Activated CD4-positive, CD25-positive, alpha-beta regulatory T cell treated with anti-CD3 and anti-CD28 coated beads, Interleukin-2, amount 50 U/mL, for 72 hours (primary cell): ENCODE results near the gene TPI1.
"Not testable (repeated sequence)": the region's sequence is repeated elsewhere in the genome, so short reads cannot be mapped to it uniquely, and the experiment has no call there.

ENCODE experiments used
- DNase-seq: peaks from one replicate; pipeline ENCODE4 v3.0.0; 2021

TPI1 gene

DNA sequence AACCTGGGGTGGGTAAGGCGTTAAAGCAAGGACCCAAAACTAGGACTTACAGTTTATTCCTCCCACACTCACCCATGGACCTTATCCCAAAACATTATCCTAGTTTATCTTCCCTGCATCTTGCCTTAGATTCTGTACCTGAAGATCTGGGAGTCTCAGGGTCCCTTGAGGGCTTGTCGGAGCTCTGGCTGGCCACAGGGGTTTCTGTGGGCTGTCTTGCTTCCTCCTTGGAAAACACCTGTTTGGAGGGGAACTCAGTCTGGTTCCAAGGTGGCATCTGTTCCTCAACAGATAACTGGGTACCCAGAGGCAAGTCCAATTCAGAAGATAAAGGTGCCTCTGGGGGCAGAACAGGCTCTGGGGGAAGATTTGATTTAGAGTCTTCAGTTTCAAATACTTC lies 17.9 kb upstream of the TPI1 start:
- no peak for DNase-seq

DNA sequence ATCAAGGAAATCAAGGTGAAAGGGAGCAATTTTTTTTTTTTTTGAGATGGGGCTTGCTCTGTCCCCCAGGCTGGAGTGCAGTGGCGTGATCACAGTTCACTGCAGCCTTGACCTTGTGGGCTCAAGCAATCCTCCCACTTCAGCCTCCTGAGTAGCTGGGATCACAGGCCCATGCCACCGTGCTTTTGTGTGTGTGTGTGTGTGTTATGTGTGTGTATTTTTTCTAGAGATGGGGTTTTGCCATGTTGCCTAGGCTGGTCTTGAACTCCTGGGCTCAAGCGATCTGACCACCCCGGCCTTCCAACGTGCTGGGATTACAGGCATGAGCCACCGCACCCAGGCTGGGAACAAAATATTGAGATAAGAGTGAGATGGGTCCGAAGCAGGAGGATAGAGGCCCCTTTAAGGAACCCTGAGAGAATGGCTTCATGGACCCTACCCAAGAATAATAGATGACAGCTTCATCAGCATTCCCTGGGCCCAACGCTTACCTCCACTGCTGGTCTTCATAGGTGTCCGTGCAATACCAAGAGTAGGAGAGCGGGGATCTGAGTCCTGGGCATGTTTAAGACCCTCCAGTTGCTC lies 17.3 kb upstream of the TPI1 start:
- no peak for DNase-seq

DNA sequence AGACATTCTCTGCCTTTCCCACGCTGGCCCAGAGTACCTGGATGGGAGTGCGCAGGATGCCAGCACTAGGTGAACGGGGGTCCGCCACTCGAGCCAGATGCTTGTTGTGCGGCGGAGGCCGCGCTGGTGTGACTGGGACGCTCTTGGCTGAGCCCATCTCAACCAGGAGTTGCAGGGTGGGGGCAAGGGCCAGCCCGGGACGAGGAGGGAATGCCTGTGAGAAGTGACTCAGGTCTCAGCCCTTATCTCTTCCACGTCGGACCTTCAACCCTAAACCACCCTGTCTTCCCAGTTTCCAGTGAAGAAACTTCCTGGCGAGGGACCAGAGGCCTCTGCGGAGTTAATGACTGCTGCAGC lies 16.6 kb upstream of the TPI1 start:
- no peak for DNase-seq

DNA sequence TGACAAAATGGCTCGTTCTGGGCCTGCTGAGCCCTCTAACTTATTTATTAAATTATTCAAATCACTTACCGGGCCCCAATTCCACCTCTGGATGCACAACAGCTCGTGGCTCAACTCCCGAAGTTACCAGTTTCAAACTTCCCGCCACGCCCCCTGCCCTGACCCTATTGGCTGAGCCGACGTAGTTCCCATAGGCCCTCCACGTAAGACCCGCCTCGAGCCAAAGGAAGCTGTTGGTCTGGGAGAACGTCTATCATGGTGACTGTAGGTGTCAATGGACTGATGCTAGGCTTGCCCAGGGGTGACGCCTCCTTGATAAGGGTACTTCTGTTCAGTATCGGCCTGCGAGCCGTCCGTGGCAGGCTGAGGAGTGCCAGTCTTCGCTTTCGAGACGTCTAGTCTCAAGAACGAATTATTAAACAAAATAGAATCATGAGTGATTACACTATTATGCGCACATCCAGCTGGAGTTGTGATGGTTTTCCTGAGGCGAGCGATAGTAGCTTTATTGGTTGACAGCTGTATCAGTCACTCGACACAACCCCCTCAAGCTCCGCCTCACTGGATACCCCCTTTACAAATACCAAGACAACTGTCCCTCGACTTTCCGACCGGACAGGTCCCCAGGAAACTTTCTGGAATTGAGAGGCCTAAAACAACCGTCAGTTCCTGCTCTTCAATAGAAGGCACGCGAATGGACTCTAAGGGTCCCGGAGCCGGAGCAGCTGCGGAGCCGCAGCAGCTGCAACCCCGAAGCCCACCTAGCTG lies 16.0 kb upstream of the TPI1 start, which contains the start of gene CDCA3:
CDCA3 (minus strand) TSS at position 134 of the 768 bp plus-strand sequence. CDS start 334 bp downstream, outside the sequence.
- peak; percentile 89 for DNase-seq

DNA sequence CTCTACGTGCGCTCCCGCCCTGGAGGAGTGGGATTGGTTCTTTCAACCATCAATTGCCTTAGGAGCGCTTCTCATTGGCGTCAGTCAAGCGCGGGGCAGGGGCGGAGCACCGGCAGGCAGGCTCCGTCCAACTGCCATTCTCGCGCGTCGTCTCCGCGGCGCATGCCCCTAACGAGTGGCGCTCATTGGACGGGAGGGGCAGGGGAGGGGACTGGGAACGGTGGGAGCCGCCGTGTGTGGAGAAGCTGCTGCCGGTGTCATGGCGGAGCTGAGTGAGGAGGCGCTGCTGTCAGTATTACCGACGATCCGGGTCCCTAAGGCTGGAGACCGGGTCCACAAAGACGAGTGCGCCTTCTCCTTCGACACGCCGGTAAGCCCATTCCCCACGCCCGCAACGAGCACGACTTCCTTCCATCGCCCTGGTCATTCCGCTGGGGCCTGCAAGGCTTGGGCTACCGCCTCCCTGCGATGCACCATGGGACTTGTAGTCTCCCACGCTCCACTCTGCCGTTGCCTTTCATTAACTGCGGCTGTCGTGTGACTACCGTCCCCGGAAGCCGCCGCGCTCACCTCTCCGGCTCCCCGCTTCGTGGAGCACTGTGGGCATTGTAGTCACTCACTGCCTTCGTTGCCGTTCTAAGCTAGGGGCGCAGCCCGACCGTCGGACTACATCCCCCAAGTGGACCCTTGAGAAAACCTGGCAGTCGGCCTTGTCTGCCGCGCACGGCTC lies 15.2 kb upstream of the TPI1 start, which contains the start of gene USP5:
USP5 (plus strand) TSS at position 230 of the 730 bp plus-strand sequence; CDS start at position 260, 30 bp downstream.
- DNase-seq = peak; percentile 96

DNA sequence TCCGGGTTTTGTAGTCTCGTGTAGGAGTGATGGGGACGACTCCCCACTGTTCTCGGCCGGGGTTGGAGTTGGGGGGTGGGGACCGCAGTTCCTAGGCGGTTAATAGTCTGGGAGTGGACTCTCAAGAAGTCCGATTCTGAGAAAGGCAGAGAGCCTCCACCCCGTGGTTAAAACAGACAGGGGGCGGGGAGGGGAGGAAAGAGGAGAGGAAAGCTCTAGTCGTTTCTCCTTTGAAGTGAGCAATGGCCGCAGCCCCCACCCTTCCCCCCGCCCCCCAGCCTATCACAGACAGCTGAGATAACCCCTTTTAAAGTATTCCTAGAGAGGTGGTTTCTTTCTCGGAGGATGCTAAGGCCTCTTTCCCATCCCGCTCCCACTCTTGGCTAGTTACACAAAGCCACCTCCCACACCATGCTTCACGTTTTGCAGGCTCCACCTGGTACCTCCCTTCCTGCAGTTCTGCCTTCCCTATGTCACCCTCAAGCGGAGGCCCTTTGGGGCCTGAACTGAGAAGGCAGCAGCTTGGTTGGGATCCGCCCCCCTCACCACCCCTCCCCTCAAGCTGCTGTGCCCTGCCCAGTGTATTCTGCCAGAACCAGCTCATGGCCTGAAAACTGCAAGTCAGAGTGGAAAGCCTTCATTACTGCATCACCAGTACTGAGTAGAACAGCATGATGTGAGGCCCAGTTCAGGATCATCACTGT lies 14.5 kb upstream of the TPI1 start:
- DNase-seq = peak; percentile 54

DNA sequence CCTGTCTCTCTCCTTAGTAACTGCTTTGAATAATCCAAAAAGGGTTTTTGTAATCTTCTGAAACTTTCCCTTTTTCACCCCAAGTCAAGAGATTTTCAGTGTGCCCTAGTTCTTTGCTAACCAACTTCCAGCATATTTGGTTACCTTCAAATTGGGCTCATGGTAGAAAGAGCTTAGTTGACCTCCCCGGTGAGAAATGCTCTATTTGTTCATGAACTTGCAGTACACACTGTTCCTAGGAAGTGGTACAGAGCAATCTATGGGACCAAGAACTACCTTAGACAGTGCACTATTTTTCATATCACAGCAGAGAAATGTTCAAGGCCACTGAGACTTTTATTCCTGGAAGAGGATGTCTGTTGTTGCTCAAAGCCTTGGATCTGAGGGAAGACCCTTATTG lies 13.7 kb upstream of the TPI1 start:
- DNase-seq = no peak

DNA sequence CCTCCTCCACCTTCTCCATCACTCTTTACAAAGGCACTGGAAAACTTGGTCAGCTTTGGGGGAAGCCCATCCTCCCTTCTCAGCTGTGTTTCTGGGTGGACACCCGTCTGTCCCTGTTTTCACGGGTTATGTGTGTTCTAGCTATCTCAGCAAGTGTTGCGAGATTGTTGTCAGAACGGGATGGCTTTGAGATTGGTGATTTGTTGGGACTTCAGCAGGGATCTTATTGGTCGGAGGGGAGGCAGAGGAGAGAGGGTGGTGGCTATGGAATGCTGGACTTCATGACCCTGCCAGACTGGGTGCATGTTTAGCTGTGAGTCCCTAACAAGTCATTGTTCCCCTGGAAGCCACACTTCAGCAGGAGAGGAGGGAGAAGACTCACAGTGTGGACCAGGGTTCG lies 13.3 kb upstream of the TPI1 start:
- DNase-seq = no peak

DNA sequence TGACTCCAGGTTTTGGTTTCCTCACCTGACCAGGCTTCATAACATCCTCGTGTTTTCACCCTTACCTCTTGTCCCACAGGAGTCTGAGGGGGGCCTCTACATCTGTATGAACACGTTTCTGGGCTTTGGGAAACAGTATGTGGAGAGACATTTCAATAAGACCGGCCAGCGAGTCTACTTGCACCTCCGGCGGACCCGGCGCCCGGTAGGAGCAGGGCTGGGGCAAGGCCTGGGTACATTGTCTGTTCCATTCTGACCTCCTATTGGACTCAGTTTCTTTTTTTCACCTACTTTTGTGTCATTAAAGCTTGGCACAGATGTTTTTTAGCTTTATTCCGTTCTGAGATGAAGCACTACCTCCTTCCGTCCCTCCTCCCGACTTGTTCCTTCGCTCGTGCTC lies 12.0 kb upstream of the TPI1 start:
- no peak for DNase-seq

DNA sequence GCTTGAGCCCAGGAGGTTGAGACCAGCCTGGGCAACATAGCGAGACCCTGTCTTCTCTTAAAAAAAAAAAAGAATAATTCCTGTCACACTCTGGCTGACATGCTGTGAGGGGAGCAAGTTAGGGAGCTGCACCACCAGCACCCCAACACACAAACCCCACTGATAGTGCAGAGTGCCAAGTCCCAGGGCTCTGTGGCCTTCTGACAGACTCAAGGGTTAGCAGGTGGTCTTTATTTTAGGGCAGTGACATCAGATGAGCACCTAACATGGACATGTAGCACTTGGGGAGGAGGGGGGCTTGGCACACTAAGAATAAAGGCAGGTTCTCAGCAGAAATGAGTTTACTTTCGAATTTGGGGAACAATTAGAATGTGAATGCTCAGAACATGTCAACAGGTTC lies 8.5 kb upstream of the TPI1 start:
- no peak for DNase-seq

DNA sequence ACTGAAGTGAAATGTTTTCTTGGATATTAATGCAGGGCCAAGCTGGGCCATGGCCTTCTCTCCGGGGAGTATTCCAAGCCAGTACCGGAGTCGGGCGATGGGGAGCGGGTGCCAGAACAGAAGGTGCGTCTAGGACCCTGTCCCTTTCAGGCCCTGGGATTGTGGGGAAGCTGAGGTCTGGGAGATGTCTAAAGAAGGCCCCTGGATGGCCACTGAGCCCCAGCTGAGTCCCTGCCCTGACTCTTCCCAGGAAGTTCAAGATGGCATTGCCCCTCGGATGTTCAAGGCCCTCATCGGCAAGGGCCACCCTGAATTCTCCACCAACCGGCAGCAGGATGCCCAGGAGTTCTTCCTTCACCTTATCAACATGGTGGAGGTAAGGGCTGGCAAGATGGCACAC lies 7.2 kb upstream of the TPI1 start:
- DNase-seq = no peak

DNA sequence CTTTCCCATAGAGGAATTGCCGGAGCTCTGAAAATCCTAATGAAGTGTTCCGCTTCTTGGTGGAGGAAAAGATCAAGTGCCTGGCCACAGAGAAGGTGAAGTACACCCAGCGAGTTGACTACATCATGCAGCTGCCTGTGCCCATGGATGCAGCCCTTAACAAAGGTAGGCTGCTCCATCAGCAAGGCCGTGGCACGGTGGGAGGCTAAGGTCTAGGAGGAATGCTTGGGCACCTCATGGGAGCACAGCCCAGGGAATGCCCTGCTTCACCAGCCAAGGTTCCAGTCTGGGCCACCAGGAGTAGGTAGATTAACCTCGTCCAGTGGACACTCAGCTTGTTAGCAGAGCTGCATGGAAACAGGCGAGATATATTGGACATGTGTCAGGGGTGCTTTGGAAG lies 6.4 kb upstream of the TPI1 start:
- no peak for DNase-seq

DNA sequence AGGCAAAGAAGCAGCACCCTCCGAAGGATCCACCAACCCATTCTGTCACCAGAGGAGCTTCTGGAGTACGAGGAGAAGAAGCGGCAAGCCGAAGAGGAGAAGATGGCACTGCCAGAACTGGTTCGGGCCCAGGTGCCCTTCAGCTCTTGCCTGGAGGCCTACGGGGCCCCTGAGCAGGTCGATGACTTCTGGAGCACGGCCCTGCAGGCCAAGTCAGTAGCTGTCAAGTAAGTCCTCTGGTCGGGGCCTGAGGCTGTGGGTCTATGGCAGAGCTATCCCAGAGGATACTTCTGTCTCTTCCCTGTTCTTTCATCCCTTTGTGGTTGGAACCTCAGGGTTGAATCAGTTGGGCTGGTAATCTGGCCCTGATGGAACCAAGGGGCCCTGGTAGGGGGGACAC lies 5.9 kb upstream of the TPI1 start:
- no peak for DNase-seq

DNA sequence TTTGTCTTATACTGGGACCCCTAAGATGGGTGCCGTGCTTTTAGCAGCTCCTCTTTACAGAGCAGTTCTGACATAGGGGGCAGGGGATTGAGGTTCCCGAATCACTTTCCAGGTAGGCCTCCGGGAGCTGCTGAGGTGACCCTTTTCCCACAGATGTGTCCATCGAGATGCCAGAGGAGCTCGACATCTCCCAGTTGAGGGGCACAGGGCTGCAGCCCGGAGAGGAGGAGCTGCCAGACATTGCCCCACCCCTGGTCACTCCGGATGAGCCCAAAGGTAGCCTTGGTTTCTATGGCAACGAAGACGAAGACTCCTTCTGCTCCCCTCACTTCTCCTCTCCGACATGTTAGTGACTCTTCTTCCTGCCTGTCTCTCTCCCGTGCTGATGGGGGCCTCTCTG lies 4.3 kb upstream of the TPI1 start:
- DNase-seq = no peak

DNA sequence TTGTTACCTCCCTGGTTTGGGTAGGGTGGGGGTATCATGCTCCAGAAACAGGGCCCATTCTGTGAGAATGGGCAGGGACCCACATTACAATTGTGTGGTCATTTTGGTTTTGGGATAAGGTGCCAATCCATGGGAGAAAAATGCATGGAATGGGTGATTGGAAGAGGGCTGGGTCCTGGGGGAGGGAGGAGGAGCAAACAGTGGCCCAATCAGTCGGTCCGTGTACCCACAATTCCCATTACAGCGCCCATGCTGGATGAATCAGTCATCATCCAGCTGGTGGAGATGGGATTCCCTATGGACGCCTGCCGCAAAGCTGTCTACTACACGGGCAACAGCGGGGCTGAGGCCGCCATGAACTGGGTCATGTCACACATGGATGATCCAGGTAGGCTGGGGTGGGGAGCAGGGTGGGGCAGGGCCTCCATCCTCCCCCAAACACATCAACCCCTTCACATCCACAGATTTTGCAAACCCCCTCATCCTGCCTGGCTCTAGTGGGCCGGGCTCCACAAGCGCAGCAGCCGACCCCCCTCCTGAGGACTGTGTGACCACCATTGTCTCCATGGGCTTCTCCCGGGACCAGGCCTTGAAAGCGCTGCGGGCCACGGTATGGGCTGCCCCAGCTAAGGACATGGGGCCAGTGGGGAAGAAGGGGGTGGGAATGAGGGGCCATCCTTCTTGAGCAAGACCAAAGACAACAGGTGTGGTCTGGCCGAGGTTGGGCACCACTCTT lies 3.6 kb upstream of the TPI1 start:
- DNase-seq = no peak

DNA sequence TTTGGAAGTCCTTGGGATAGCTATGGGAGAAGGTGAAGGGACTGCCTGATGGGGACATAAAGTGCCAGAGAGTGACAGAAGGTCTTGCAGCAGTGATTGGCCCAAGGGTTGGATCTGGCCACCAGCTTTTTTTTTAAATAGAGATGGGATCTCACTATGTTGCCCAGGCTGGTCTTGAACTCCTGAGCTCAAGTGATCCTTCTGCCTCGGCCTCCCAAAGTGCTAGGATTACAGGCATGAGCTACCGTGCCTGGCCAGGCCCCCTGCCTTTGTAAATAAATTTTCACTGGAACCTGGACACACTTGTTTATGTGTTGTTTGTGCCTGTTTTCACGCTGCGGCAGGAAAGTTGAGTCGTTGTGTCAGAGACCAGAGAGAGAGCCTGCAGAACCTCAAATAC lies 2.0 kb upstream of the TPI1 start:
- not testable (repeated sequence) for DNase-seq

DNA sequence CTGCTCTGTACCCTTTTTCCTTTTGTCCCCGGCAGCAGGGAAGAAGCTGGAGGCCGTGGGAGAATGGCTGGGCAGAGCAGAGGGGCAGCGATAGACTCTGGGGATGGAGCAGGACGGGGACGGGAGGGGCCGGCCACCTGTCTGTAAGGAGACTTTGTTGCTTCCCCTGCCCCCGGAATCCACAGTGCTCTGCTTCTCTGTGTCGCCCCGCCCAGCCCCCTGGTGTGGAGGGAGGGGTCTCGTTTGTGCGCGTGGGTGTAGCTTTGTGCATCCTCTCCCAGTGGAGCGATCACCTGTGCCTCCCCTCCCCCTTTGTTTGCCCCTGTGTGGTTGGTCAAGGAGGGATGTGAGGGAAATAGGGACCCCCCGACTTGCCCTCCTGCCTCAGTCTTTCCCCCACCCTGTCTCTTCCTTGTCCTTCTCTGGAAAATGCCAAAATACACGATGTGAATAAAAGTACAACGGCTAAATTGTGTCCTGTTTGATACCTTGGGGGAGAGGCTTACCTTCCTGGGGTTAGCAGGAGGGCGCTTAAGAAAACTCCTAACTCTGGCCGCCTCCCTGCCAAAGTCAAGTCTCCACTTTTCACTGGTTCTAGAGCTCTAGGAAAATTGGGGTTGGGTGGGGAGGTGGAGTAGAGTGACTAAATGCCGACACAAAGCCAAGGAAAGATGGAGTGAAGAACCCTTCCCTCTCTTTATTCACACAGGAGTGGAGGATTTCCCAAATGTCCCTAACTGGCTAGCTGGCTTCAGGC lies 990 bp upstream of the TPI1 start:
- DNase-seq = no peak

DNA sequence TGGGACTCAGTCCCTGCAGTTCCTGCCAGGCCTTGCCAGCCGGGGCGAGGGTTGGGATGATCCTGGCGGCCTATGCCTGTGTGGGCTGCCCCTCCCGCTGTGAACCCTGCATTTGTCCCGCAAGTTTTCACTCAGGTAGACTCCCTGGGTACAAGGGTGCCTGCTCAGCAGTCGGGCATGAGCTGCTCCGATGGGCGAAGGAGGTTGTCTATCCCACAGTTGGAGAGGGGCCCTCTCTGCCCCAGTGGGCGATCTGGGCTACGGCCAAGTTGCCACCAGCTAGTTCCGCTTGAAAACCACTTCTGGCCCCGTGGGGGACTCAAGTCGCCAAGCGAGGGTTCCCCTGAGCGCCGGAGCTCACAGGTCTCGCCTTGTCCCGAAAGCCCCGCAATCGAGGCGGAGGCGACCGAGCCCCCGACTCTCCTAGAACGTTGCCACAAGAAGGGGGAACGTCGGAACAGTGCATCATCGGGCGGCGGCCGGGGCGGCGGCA lies 365 bp upstream of the TPI1 start:
- DNase-seq = no peak

DNA sequence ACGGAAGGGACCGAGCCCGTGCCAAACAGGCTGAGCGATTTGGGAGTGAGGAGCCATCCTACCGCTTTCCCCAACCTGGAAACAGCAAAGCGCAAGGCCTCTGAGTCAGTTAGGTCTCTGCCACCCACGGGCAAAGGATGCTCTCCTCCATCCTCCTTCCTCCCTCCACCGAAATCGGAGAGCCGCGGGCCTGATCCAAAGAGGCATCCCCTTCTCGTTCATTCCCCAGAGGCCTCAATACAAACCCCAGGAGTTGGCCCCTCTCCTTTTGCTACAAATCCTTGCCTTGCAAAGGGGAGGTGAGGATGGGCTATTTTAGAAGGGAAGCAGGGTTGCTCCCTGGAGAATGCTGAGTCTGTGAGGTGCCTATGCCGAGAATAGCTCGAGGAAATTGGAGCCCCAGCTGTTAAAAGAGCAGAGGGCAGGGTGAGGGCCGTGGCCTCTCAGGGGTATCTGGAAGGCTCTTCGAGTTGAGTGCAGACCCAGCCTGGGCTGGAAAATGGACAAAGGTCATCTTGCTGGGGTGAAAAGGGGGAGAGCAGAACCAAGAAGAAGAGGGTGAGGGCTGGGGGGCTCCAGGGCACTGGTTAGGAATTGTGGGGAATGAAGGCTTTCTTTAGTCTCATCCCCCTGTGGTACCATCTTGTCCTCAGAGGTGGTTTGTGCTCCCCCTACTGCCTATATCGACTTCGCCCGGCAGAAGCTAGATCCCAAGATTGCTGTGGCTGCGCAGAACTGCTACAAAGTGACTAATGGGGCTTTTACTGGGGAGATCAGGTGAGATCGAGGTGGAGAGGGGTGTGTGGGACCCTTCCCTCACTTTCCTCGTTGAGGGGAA lies 1.1 kb downstream of the TPI1 start:
- no peak for DNase-seq
